ENCODE results near the gene RAC2. TPM values are rescaled to one million over a fixed set of nuclear protein-coding genes. Genes with fewer than 3 reads are reported as not detected.

Gene RAC2
- total RNA-seq, 1 donor from 2014 or later, result 5.1 TPM

GRCh38 chr22:37197451-37198257 lies 46.4 kb downstream of the RAC2 start:
- intact Hi-C loops (cut with DNase I), result loop anchor here (2.0 to 10.0 kb wide), 3 partner anchors 121 to 813 kb away; partner anchors contain the start of gene MYH9
- DNase-seq (ENCODE audit: low spot score), result no peak

DNA sequence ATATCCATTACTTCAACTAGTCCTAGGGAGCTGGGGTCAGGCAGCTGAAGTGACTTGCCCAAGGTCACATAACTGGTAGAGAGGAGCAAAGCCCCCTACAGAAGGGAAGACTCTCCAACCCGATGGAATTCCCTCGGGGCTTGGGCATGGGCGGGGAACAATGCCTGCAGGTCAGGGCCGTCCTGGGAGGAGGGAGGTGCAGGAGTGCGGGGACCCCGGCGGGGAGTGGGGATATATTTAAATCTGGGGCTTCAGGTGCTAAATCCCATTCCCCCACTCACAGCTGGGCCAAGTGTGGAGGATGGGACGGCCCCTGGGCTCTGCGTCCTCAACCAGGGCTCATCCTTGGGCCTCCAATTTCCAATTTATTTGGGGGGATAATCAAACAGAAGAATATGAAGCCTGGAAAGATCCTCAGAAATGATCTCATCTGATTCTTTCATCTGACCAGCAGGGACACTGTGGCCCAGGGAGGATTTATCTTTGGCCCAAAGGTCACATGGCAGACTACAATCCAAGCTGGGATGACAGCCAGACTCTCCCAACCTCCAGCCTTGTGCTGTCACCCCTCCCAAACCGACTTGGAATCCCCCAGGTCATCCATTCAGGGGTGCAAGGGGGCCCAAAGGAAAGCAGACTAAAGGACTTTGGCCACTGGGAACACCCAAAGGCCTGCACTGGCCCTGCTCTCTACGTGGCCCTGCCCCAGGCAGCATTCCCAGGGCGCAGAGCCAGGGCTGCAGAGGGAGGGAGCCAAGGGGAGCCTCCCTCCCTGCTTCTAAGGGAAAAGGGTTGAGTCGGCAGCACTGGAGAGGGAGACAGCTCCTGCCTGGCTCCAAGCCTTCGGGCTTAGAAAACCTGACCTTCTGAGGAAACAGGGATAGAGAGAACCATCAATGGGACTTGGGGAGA lies 47.3 kb downstream of the RAC2 start:
- DNase-seq (ENCODE audit: low spot score), result peak; percentile 92
- intact Hi-C loops (cut with DNase I), result loop anchor here (5.0 to 10.0 kb wide), 2 partner anchors 414 to 812 kb away; partner anchors contain the start of gene MYH9

DNA sequence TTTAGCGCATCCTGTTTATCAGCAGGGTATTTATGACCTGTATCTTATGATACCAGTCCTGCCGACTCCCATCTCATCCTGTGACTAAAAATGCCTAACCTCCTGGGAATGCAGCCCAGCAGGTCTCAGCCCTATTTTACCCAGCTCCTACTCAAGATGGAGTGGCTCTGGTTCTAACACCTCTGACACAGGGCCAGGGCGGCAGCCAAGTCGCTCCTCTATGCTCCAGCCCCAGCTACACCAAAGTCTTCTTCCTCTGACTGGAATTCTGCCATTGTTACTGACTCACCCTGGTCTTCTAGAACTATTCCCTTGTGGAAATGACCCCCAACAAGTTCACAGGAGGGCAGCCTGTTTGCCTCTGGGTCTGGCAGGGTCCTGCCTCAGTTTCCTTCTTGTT lies 48.1 kb downstream of the RAC2 start:
- DNase-seq (ENCODE audit: low spot score), result no peak
- intact Hi-C loops (cut with DNase I), result loop anchor here (5.0 to 10.0 kb wide), 2 partner anchors 414 to 811 kb away; partner anchors contain the start of gene MYH9

- intact Hi-C loops (cut with DNase I), result loop anchor here (5.0 to 10.0 kb wide), 2 partner anchors 412 to 810 kb away; partner anchors contain the start of gene MYH9
- DNase-seq (ENCODE audit: low spot score), result no peak
Measured at GRCh38 chr22:37194750-37195149, 49.3 kb downstream of the RAC2 start.

- peak; percentile 20 for DNase-seq (ENCODE audit: low spot score)
- intact Hi-C loops (cut with DNase I), result loop anchor here (10.0 kb wide), 1 partner anchor 809 kb away; the partner anchor contains the start of gene MYH9
Measured at GRCh38 chr22:37193629-37194191, 50.4 kb downstream of the RAC2 start.

DNA sequence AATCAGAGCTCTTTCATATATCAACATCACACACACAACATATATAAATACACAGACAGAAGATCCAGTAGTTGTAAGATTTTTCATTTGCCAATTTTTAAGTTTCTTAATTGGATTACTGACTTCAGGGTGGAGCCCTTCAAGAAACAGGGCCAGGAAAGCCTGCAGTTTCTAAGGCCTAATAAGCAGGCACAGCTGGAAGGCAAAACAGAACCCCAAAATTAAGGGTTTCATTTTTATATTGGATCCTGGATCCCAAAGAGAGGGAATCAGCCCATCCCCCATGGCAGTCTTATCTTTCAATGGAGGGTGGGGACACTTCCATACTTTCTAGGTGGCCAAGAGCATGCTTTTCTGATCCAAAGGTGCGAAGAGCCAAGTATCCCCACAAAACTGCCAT lies 51.3 kb downstream of the RAC2 start:
- no peak for DNase-seq (ENCODE audit: low spot score)
- intact Hi-C loops (cut with DNase I), result loop anchor here (10.0 kb wide), 1 partner anchor 808 kb away; the partner anchor contains the start of gene MYH9

- DNase-seq (ENCODE audit: low spot score), result no peak
- intact Hi-C loops (cut with DNase I), result loop anchor here (10.0 kb wide), 1 partner anchor 807 kb away; the partner anchor contains the start of gene MYH9
Measured at GRCh38 chr22:37192204-37192603, 51.9 kb downstream of the RAC2 start.

DNA sequence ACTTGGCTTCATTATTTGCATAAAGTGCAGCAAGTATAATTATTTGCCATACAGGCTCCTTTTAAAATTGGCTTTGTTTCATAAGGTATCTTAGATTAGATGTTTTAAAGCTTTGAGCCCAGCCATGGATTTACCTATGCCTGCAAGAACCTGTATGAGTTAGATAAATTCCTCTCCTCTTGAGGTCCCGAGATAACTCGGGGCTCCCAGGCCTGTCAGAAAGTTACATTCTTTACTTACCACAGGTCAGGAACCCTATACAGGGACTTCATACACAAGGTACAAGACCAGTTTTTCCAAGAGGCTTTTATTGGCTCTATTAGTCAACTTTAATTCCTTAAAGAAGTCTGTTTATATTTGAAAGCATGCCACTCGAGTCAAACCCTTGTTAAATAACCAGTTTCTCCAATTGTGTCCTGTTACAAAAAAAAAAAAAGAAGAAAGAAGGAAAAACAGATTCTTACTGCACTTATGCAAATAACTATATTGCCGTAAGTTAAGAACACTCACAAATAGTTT lies 53.7 kb downstream of the RAC2 start:
- intact Hi-C loops (cut with DNase I), result loop anchor here (10.0 kb wide), 1 partner anchor 806 kb away; the partner anchor contains the start of gene MYH9
- no peak for DNase-seq (ENCODE audit: low spot score)

DNA sequence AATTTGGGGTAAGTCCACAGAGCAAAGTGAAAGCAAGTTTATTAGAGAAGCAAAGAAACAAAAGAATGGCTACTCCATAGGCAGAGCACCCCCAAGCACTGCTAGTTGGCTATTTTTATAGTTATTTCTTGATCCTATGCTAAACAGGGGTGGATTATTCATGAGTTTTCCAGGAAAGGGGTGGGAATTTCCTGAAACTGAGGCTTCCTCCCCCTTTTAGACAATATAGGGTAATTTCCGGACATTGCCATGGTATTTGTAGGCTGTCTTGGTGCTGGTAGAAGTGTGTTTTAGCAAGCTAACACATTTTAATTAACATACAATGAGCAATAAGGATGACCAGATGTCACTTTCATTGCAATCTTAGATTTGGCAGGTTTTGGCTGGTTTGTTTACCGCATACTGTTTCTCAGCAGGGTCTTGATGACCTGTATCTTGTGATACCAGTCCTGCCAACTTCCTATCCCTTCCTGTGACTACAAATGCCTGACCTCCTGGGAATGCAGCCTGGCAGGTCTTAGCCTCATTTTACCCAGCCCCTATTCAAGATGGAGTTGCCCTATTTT lies 55.1 kb downstream of the RAC2 start:
- intact Hi-C loops (cut with DNase I), result no loop called here
- no peak for DNase-seq (ENCODE audit: low spot score)

- peak; percentile 76 for DNase-seq (ENCODE audit: low spot score)
- intact Hi-C loops (cut with DNase I), result no loop called here
Measured at GRCh38 chr22:37187891-37188761, 55.9 kb downstream of the RAC2 start, which contains the start of gene C1QTNF6. Gene C1QTNF6 (minus strand): TSS chr22:37188247. CDS start chr22:37188213, 34 bp downstream.

DNA sequence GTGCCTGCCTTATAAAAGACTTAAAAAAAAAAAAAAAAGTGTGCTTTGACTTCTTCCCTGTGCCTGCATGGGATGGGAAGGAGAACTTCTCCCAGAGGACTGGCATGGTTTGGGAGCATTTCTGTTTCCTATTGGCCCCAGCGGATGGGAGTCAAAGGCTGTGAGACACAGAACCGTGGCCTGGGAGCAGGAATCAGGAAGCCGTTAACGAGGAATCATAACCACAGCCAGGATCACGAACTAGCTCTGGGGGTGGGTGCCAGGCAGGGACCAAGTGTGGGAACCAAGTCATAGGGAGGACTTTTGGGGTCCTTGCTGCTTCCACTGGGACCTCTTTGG lies 56.5 kb downstream of the RAC2 start:
- no peak for DNase-seq (ENCODE audit: low spot score)
- intact Hi-C loops (cut with DNase I), result no loop called here

GRCh38 chr22:37186997-37187522 lies 57.0 kb downstream of the RAC2 start:
- intact Hi-C loops (cut with DNase I), result no loop called here
- DNase-seq (ENCODE audit: low spot score), result no peak

GRCh38 chr22:37186228-37186996 lies 57.7 kb downstream of the RAC2 start:
- no peak for DNase-seq (ENCODE audit: low spot score)
- intact Hi-C loops (cut with DNase I), result no loop called here

- no peak for DNase-seq (ENCODE audit: low spot score)
- intact Hi-C loops (cut with DNase I), result no loop called here
Measured at GRCh38 chr22:37185646-37186227, 58.3 kb downstream of the RAC2 start.

GRCh38 chr22:37184816-37185541 lies 59.1 kb downstream of the RAC2 start:
- intact Hi-C loops (cut with DNase I), result no loop called here
- DNase-seq (ENCODE audit: low spot score), result no peak

DNA sequence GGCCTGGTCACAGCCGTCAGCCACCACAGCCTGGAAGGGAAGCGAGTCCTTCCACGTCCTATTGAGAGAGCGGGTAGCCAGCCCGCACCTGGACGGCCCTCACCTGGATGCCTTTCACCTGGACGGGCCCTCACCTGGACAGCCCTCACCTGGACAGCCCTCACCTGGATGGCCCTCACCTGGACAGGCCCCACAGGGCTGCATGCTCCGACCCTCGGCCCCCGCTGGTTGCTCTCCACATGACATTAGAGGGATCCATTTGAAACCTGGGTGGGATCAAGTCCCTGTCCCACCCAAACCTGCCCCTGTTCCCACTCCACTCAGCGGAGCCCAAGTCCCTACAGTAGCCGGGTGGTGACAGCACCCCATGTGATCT lies 59.7 kb downstream of the RAC2 start:
- intact Hi-C loops (cut with DNase I), result no loop called here
- DNase-seq (ENCODE audit: low spot score), result no peak
